Measurements from ENCODE around the gene ZNF821.

- TF ChIP-seq CTCF (IDR thresholded peaks at IDR 0.05) (no peak), POLR2AphosphoS5 (IDR thresholded peaks at IDR 0.05; ENCODE audit: low read depth, low read length) (peak; percentile 82), REST (IDR thresholded peaks at IDR 0.05; ENCODE audit: insufficient read depth in 1 of 2, low read depth in 2 of 2, low read length in 1 of 2) (no peak), SIN3A (IDR thresholded peaks at IDR 0.05; ENCODE audit: borderline replicate concordance, insufficient read depth, low read depth, low read length) (peak; percentile 83; the same call in 1 of the 2 replicates)
Observed at GRCh38 chr16:71845639-71846430, 38.1 kb downstream of the ZNF821 start, which contains the start of gene ATXN1L.
